ENCODE data around the gene OCRL.

The OCRL gene

GRCh38 chrX:129640737-129641136 lies 100.7 kb downstream of the OCRL start:
- TF ChIP-seq CTCF (IDR thresholded peaks at IDR 0.05; ENCODE audit: insufficient read depth, missing control alignments): no peak
- FAIRE-seq (no peak), DNase-seq (ENCODE audit: insufficient read length, low spot score) (no peak)

- DNase-seq (ENCODE audit: insufficient read length, low spot score): no peak
- no peak for TF ChIP-seq CTCF (IDR thresholded peaks at IDR 0.05; ENCODE audit: insufficient read depth, missing control alignments)
- no peak for FAIRE-seq
Observed at GRCh38 chrX:129641469-129641868, 101.4 kb downstream of the OCRL start.

GRCh38 chrX:129641941-129642340 lies 101.9 kb downstream of the OCRL start:
- FAIRE-seq: no peak
- no peak for TF ChIP-seq CTCF (IDR thresholded peaks at IDR 0.05; ENCODE audit: insufficient read depth, missing control alignments)
- no peak for DNase-seq (ENCODE audit: insufficient read length, low spot score)
